Cardiac fibroblast (primary cell): Measurements from ENCODE around the gene PRM3.

Experiments used
- DNase-seq, 2 donors: peaks; one replicate each; pipeline versions ENCODE4 v3.0.0 to v3.0.0-alpha.2; 2010; ENCODE audit warnings: low read depth in 2 of 2
- H3K4me3 ChIP-seq, 2 donors: replicated peaks in 1 of 2; 1 replicate in 1 of 2; 2 replicates in 1 of 2; pipeline ENCODE4 v1.5.1; 2011; ENCODE audit warnings: low read depth in 2 of 2, low read length in 2 of 2, mild to moderate bottlenecking in 2 of 2, moderate library complexity in 1 of 2
- CTCF ChIP-seq: IDR thresholded peaks from one replicate; pipeline ENCODE4 v1.5.1; 2011; ENCODE audit warnings: low read depth, mild to moderate bottlenecking, low read length, inconsistent platforms

Gene PRM3

DNA sequence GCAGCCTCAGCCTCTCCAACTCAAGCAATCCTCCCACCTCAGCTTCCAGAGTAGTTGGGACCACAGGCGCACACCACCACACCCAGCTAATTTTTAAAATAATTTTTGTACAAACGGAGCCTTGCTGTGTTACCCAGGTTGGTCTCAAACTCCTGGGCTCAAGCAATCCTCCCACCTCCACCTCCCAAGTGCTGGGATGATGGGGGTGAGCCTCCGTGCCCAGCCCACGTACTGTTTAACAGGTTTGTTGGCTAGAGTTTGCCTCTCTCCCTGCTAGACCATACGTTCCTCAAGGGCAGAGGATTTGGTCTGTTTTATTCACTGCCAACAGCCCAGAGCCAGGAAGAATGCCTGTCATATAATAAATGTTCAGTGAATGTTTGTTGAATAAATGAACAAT lies 44.0 kb downstream of the PRM3 start:
- no peak for DNase-seq
- no peak overlapping the region for H3K4me3 ChIP-seq
- TF ChIP-seq CTCF, result no peak

- DNase-seq, result no peak
- H3K4me3 ChIP-seq, result no peak overlapping the region
- TF ChIP-seq CTCF, result no peak
These were observed 47.5 kb downstream of the PRM3 start for GRCh38 chr16:11225677-11226549.

GRCh38 chr16:11224894-11225676 lies 48.3 kb downstream of the PRM3 start:
- DNase-seq, result peak in 1 of 2 donors; percentile 29
- no peak overlapping the region for H3K4me3 ChIP-seq
- no peak for TF ChIP-seq CTCF

DNA sequence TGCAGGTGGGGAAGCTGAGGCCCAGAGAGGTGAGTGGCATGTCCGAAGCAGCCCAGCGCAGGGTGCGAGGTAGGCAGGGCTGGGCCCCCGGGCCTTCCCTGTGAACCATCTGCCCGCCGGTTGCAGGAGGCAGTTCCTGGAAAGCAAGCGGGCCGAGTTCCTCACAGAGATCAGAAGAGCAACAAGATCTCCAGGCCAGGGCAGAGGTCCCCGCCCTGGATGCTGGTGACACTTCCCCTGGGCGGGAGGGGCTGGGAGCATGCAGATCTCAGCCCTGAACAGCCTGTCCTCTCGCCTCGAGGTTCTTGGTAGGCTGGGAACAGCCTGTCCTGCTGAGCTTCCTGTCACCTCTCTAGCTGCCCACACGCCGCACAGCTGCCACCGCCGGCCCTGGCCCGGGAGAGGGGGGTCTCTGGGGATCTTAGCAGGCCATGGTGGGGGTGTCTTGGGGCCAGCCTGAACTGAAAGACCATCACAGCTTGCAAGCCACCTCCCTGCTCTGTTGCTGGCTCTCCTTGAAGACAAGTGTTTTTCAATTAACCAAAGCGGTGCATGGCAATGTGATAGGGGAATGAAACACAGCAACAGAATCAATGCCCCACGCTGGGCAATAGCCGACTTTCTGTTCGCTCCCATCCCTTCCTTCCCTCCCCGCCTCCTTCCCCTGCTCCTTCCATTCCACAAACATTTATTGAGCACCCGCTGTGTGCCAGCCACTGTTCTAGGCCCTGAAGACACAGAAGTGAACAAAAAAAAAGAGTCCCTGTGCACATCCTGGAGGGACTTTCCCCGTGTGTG lies 49.1 kb downstream of the PRM3 start:
- no peak for TF ChIP-seq CTCF
- no peak overlapping the region for H3K4me3 ChIP-seq
- DNase-seq, result no peak
